Measurements from ENCODE around the gene SYT3. TPM values are rescaled to one million over a fixed set of nuclear protein-coding genes. Genes with fewer than 3 reads are reported as not detected.

Gene SYT3
- total and polyA plus RNA-seq, 2 of the 8 experiments (the other 6 are each of a cell fraction or from before 2014, with no cell fraction given): 6.7 to 17.3 TPM

- H3K4ac ChIP-seq (replicated peaks; ENCODE audit: insufficient read length, low read depth, low read length): no peak overlapping the region
- H4K8ac ChIP-seq (ENCODE audit: extremely low read depth, insufficient read depth, low read length): no peak overlapping the region
- H2BK12ac ChIP-seq (ENCODE audit: low read depth, low read length): 0 out of 2 replicates have a peak overlapping the region, but pooled peaks have one; percentile 39
- no peak overlapping the region for H3K4me2 ChIP-seq (ENCODE audit: insufficient read depth in 1 of 2, low read depth in 2 of 2, low read length in 2 of 2)
- H3K14ac ChIP-seq (ENCODE audit: insufficient read length): no peak overlapping the region
- H4K20me1 ChIP-seq (replicated peaks in 1 of 2; ENCODE audit: control insufficient read depth in 1 of 2, insufficient read depth in 2 of 2, low read length in 2 of 2): no peaks in the 10 kb centered on the region
- no peak overlapping the region for H2BK20ac ChIP-seq (ENCODE audit: low read length)
- no peak for DNase-seq (ENCODE audit: low read depth in 1 of 2, low spot score in 2 of 2)
- WGBS, 2 experiments (ENCODE audit: extremely low coverage in 1 of 2, insufficient coverage in 1 of 2, insufficient read length in 1 of 2, insufficient replicate concordance in 2 of 2, low coverage in 1 of 2, low lambda C conversion rate in 2 of 2, missing lambda C conversion rate in 1 of 2): 90% methylated on average over 9 of the region's 10 CpGs; no CpG with 5 or more reads in 1 of the 2 experiments
- H3K18ac ChIP-seq (ENCODE audit: extremely low read depth, low read length): no peak overlapping the region
- H3K23ac ChIP-seq (ENCODE audit: insufficient read length): no peak overlapping the region
- H4K91ac ChIP-seq (replicated peaks; ENCODE audit: insufficient read length, low read length): no peak overlapping the region
- peaks cover 0 to 23% (median 12%) of the 10 kb centered on the region in 4 experiments; a peak in 5 of 7 replicates for H3K27me3 ChIP-seq (replicated peaks in 1 of 4; ENCODE audit: control insufficient read depth in 3 of 4, extremely low read depth in 1 of 4, insufficient read depth in 3 of 4, low read length in 3 of 4)
- ChIA-PET CTCF (ENCODE audit: partially characterized antibody) (interaction anchor here (0.6 to 3.0 kb wide), 7 partner anchors 9 to 161 kb away, joined by 3 to 11 read pairs (median 5); no protein-coding TSS in a partner anchor), POLR2A (ENCODE audit: partially characterized antibody) (interaction anchor here (0.6 kb wide), 1 partner anchor 89 kb away, joined by 3 read pairs; no protein-coding TSS in a partner anchor)
- H3K36me3 ChIP-seq (ENCODE audit: control insufficient read depth in 2 of 4, insufficient read depth in 4 of 4, low read length in 3 of 4): no peaks in the 10 kb centered on the region
- peaks cover 0 to 5% (median 4%) of the 10 kb centered on the region in 4 experiments; a peak in 6 of 7 replicates for H3K4me1 ChIP-seq (replicated peaks in 1 of 4; ENCODE audit: control insufficient read depth in 3 of 4, insufficient read depth in 4 of 4, low read length in 3 of 4)
- no peaks in the 10 kb centered on the region for H3K79me2 ChIP-seq (ENCODE audit: control insufficient read depth in 1 of 2, insufficient read depth in 2 of 2, low read length in 2 of 2)
- no peak overlapping the region for H3K27ac ChIP-seq (ENCODE audit: low read depth, low read length)
- peaks cover 10% of the 10 kb centered on the region; the same call in 1 of the 2 replicates for H3K23me2 ChIP-seq (ENCODE audit: low read depth, low read length)
- no peak overlapping the region for H3K9ac ChIP-seq (replicated peaks in 1 of 4; ENCODE audit: extremely low read depth in 1 of 4, low read depth in 3 of 4, low read length in 3 of 4)
- no peaks in the 10 kb centered on the region for H3K9me3 ChIP-seq (ENCODE audit: insufficient read depth in 2 of 2, low read depth in 1 of 2, low read length in 1 of 2)
- no peak overlapping the region for H3K56ac ChIP-seq (replicated peaks; ENCODE audit: insufficient read length, low read depth, low read length)
- no peak for FAIRE-seq
- no peak overlapping the region for H2BK120ac ChIP-seq (replicated peaks; ENCODE audit: low read depth, low read length)
- no peak overlapping the region for H2BK5ac ChIP-seq (ENCODE audit: low read depth, low read length)
- peak overlapping the region; percentile 81; the same call in 1 of the 2 replicates for H2BK15ac ChIP-seq (ENCODE audit: low read length)
- peak overlapping the region; percentile 24; the same call in 1 of the 2 replicates for H2AK5ac ChIP-seq (ENCODE audit: low read depth, low read length)
- H4K5ac ChIP-seq (ENCODE audit: insufficient read length, low read depth, low read length): no peak overlapping the region
- no peak overlapping the region for H2AFZ ChIP-seq (ENCODE audit: low read length)
- no peaks in the 10 kb centered on the region for H3K79me1 ChIP-seq (ENCODE audit: low read depth, low read length)
- H3K4me3 ChIP-seq (ENCODE audit: extremely low read depth in 1 of 4, insufficient read depth in 2 of 4, low read depth in 3 of 4, low read length in 4 of 4): no peak overlapping the region
- TF ChIP-seq RXRA (IDR thresholded peaks at IDR 0.05; ENCODE audit: insufficient read depth, low read depth, low read length) (no peak), NANOG (IDR thresholded peaks at IDR 0.05; ENCODE audit: insufficient read depth, low read depth, low read length, poor library complexity, severe bottlenecking) (no peak), TAF7 (optimal IDR thresholded peaks at IDR 0.05; ENCODE audit: borderline replicate concordance, low read depth, low read length) (no peak), POU5F1 (IDR thresholded peaks at IDR 0.05; ENCODE audit: low read depth, low read length) (no peak), PHF8 (conservative IDR thresholded peaks at IDR 0.05; ENCODE audit: low read depth, low read length) (no peak), RBBP5 (IDR thresholded peaks at IDR 0.05; ENCODE audit: borderline replicate concordance, low read depth, low read length) (no peak), EGR1 (IDR thresholded peaks at IDR 0.05; ENCODE audit: borderline replicate concordance, low read depth, low read length) (no peak), CBX8 (IDR thresholded peaks at IDR 0.05; ENCODE audit: borderline replicate concordance, low read depth, low read length) (no peak), CBX5 (IDR thresholded peaks at IDR 0.05; ENCODE audit: low read depth, low read length) (no peak), TBP (IDR thresholded peaks at IDR 0.05; ENCODE audit: low read depth, low read length) (no peak), CHD1 (IDR thresholded peaks at IDR 0.05; ENCODE audit: low read depth, low read length) (no peak)
These were observed 8.4 kb upstream of the SYT3 start for GRCh38 chr19:50647879-50648615.

Measured in H1 (cell line).